Measurements from ENCODE around the gene DQX1. TPM values are rescaled to one million over a fixed set of nuclear protein-coding genes. Genes with fewer than 3 reads are reported as not detected.
"Not testable (repeated sequence)": the region's sequence is repeated elsewhere in the genome, so short reads cannot be mapped to it uniquely, and the experiment has no call there.

Gene DQX1
- total RNA-seq, 1 donor: under 0.01 TPM

- no peak for DNase-seq (ENCODE audit: low read depth in 2 of 3, low spot score in 2 of 3)
Observed at GRCh38 chr2:74471332-74472065, 54.5 kb downstream of the DQX1 start.

DNA sequence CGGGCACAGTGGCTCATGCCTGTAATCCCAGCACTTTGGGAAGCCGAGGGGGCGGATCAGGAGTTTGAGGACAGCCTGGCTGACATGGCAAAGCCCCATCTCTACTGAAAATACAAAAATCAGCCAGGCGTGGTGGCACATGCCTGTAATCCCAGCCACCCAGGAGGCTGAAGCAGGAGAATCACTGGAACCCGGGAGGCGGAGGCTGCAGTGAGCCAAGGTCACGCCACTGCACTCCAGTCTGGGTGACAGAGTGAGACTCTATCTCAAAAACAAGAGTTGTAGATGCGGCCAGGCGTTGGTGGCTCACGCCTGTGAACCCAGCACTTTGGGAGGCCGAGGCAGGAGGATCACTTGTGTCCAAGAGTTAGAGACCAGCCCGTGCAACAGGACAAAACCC lies 55.3 kb downstream of the DQX1 start:
- DNase-seq (ENCODE audit: low read depth in 2 of 3, low spot score in 2 of 3): not testable (repeated sequence)

Other genes starting within 250 kb of the DQX1 start
- 4.3 TPM for gene SLC4A5, start 182.8 kb downstream of the DQX1 start, total RNA-seq
- 98.3 TPM for gene DCTN1, start 145.9 kb downstream of the DQX1 start, total RNA-seq
- 2.7 TPM for gene C2orf81, start 104.6 kb downstream of the DQX1 start, total RNA-seq
- 98.0 TPM for gene WDR54, start 104.5 kb downstream of the DQX1 start, total RNA-seq
- gene RTKN, start 84.3 kb downstream of the DQX1 start, total RNA-seq: 18.6 TPM
- 18.0 TPM for gene INO80B, start 71.1 kb downstream of the DQX1 start, total RNA-seq
- 121 TPM for gene WBP1, start 67.8 kb downstream of the DQX1 start, total RNA-seq
- 68.1 TPM for gene MOGS, start 60.8 kb downstream of the DQX1 start, total RNA-seq
- gene MRPL53, start 53.6 kb downstream of the DQX1 start, total RNA-seq: 36.4 TPM
- gene CCDC142, start 43.2 kb downstream of the DQX1 start, total RNA-seq: 31.5 TPM
- gene TTC31, start 43.1 kb downstream of the DQX1 start, total RNA-seq: 15.6 TPM
- gene LBX2, start 26.6 kb downstream of the DQX1 start, total RNA-seq: 0.54 TPM
- 16.2 TPM for gene PCGF1, start 18.5 kb downstream of the DQX1 start, total RNA-seq
- gene TLX2, start 11.8 kb downstream of the DQX1 start, total RNA-seq: 0.27 TPM
- 121 TPM for gene AUP1, start 3.5 kb upstream of the DQX1 start, total RNA-seq
- gene HTRA2, start 3.7 kb upstream of the DQX1 start, total RNA-seq: 108 TPM
- gene LOXL3, start 27.7 kb upstream of the DQX1 start, total RNA-seq: 14.3 TPM
- 61.7 TPM for gene DOK1, start 28.5 kb upstream of the DQX1 start, total RNA-seq
- gene M1AP, start 122.1 kb upstream of the DQX1 start, total RNA-seq: 0.54 TPM
- 4.8 TPM for gene SEMA4F, start 128.0 kb upstream of the DQX1 start, total RNA-seq

Data from hematopoietic multipotent progenitor cell (in vitro differentiated cells).